CD4-positive, CD25-positive, alpha-beta regulatory T cell (primary cell): ENCODE results near the gene CCDC157. TPM values are rescaled to one million over a fixed set of nuclear protein-coding genes. Genes with fewer than 3 reads are reported as not detected.

Experiments
- ATAC-seq, 2 donors: fragments of 150-1000 bp; cut with Tn5 transposase; one replicate each; pipeline ENCODE4 v1.10.0; 2021; ENCODE audit warnings: low read depth in 2 of 2, moderate number of reproducible peaks in 2 of 2, moderate library complexity in 1 of 2
- DNase-seq, 3 donors: peaks; one replicate each; pipeline versions ENCODE4 v3.0.0 to v3.0.0-alpha.2; 2012 to 2022; ENCODE audit warnings: mixed read lengths in 1 of 3
- H3K27ac ChIP-seq: one replicate; pipeline ENCODE4 v1.7.0; 2013; ENCODE audit warnings: mild to moderate bottlenecking, low read length; ENCODE audit not compliant: insufficient read depth, poor library complexity, severe bottlenecking
- H3K27me3 ChIP-seq: one replicate; pipeline ENCODE4 v1.7.0; 2013; ENCODE audit warnings: low read length; ENCODE audit not compliant: control insufficient read depth, insufficient read depth
- H3K36me3 ChIP-seq: one replicate; pipeline ENCODE4 v1.7.0; 2013; ENCODE audit warnings: mild to moderate bottlenecking, low read length, moderate library complexity; ENCODE audit not compliant: control insufficient read depth, insufficient read depth
- H3K4me1 ChIP-seq: 2 replicates; pipeline ENCODE4 v1.7.0; 2013; ENCODE audit warnings: mild to moderate bottlenecking, low read length; ENCODE audit not compliant: insufficient read depth, control insufficient read depth, poor library complexity, severe bottlenecking
- H3K4me3 ChIP-seq: one replicate; pipeline ENCODE4 v1.7.0; 2013; ENCODE audit warnings: low read depth, mild to moderate bottlenecking, low read length, moderate library complexity
- H3K9me3 ChIP-seq, 2 experiments: 1 replicate in 1 of 2; 2 replicates in 1 of 2; pipeline ENCODE4 v1.7.0; 2013; ENCODE audit warnings: low read length in 2 of 2, mild to moderate bottlenecking in 1 of 2, moderate library complexity in 1 of 2; ENCODE audit not compliant: control insufficient read depth in 2 of 2
- H3K27ac Mint-ChIP-seq, 3 donors: one replicate each; pipeline ENCODE4 v1.8.0; 2020 to 2022; ENCODE audit warnings: mild to moderate bottlenecking in 3 of 3, mixed read lengths in 3 of 3, moderate library complexity in 2 of 3
- H3K27me3 Mint-ChIP-seq: one replicate; pipeline ENCODE4 v1.8.0; 2022; ENCODE audit warnings: mild to moderate bottlenecking, mixed read lengths
- H3K36me3 Mint-ChIP-seq: one replicate; pipeline ENCODE4 v1.8.0; 2020; ENCODE audit warnings: mixed read lengths
- H3K4me1 Mint-ChIP-seq, 4 donors: one replicate each; pipeline ENCODE4 v1.8.0; 2020 to 2022; ENCODE audit warnings: mixed read lengths in 4 of 4, mild to moderate bottlenecking in 1 of 4
- H3K4me3 Mint-ChIP-seq, 4 donors: one replicate each; pipeline ENCODE4 v1.8.0; 2020 to 2022; ENCODE audit warnings: mild to moderate bottlenecking in 4 of 4, mixed read lengths in 4 of 4, moderate library complexity in 3 of 4
- H3K9me3 Mint-ChIP-seq, 7 donors: one replicate each; pipeline ENCODE4 v1.8.0; 2020 to 2022; ENCODE audit warnings: mixed read lengths in 7 of 7, mild to moderate bottlenecking in 3 of 7, moderate library complexity in 2 of 7
- polyA plus RNA-seq, 4 donors: library from polyadenylated mRNA; unstranded; fragments of 300-500 nt; fragmentation: Illumina TruSeq; gene quantifications; one replicate each; pipeline ENCODE4 v1.2.3, GENCODE V29; 2021
- total RNA-seq: library from RNA; stranded (reverse); gene quantifications from one replicate; pipeline ENCODE4 v1.2.3, GENCODE V29; 2022

CCDC157 gene
- total and polyA plus RNA-seq, 5 donors from 2014 or later: 1.3 to 7.1 (median 2.0) TPM

DNA sequence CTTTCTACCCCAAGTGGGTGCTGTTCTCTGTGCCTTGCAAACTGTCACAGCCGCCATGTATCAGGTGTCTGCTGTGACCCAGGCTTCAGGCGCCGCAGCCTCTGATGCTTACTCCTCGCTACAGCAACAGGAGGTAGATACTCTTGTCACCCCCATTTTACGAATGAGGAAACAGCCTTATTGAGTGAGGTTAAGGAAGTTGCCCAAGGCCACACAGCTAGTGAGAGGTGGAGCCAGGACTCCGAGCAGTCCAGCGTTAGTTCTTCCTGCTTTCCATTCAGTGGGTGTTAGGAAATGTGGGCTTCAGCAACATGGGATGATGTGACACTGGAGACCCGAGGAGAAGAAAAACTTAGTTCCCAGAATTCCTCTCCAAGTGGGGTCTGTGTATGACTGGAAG, 16.1 kb downstream of the CCDC157 start:
- Mint-ChIP-seq H3K4me1 (peaks cover 0 to 2% (median 0%) of the 10 kb centered on the region in 4 donors), H3K27me3 (no peaks in the 10 kb centered on the region), H3K9me3 (no peaks in the 10 kb centered on the region), H3K36me3 (no peaks in the 10 kb centered on the region), H3K4me3 (no peak overlapping the region), H3K27ac (no peak overlapping the region)
- Histone ChIP-seq H3K27me3 (no peaks in the 10 kb centered on the region), H3K9me3 (no peaks in the 10 kb centered on the region), H3K4me1 (no peaks in the 10 kb centered on the region), H3K4me3 (no peak overlapping the region), H3K36me3 (no peaks in the 10 kb centered on the region), H3K27ac (no peak overlapping the region)
- no peak for DNase-seq
- no peak for ATAC-seq

- Mint-ChIP-seq H3K27me3 (no peaks in the 10 kb centered on the region), H3K27ac (peak overlapping the region in 1 of 3 donors; percentile 59), H3K36me3 (no peaks in the 10 kb centered on the region), H3K4me3 (no peak overlapping the region), H3K9me3 (no peaks in the 10 kb centered on the region), H3K4me1 (peaks cover 0 to 5% (median 0%) of the 10 kb centered on the region in 4 donors)
- no peaks in the 10 kb centered on the region for H3K9me3 ChIP-seq
- ATAC-seq: no peak
- H3K27ac ChIP-seq: no peak overlapping the region
- H3K4me3 ChIP-seq: no peak overlapping the region
- no peaks in the 10 kb centered on the region for H3K27me3 ChIP-seq
- H3K36me3 ChIP-seq: no peaks in the 10 kb centered on the region
- H3K4me1 ChIP-seq: no peaks in the 10 kb centered on the region
- DNase-seq: no peak
Measured at GRCh38 chr22:30373331-30374325, 16.8 kb downstream of the CCDC157 start.

DNA sequence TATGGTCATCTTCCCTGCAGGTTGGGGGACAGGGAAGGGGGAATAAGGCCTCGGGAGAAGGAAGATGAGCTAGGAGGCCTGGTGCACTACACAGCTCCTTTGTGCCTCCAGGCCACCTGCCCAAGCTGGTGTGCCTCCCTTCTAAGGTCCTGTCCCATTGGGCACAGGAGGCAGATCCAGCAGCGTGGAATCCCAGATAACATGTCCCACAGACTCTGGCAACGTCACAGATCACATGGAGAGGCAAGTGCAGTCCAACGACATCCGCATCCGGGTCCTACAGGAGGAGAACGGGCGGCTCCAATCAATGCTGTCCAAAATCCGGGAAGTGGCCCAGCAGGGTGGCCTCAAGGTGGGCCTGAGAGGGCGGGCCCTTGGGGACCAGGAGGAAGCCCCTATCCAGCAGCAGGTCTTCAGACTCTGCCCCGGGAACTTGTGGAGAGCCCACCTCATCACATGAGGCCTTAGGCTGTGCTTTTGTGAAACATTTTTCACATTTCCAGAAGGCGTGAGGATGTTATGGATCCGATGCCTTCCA, 18.6 kb downstream of the CCDC157 start:
- ATAC-seq: no peak

GRCh38 chr22:30380011-30380410, 23.2 kb downstream of the CCDC157 start:
- no peaks in the 10 kb centered on the region for H3K27me3 Mint-ChIP-seq
- DNase-seq: no peak
- H3K4me3 ChIP-seq: no peak overlapping the region

More for the DNA sequence above, 18.6 kb downstream of the CCDC157 start:
- no peak for DNase-seq
- Mint-ChIP-seq H3K4me1 (peaks cover 0 to 5% (median 0%) of the 10 kb centered on the region in 4 donors), H3K27me3 (no peaks in the 10 kb centered on the region), H3K36me3 (no peaks in the 10 kb centered on the region), H3K4me3 (no peak overlapping the region), H3K27ac (no peak overlapping the region), H3K9me3 (no peaks in the 10 kb centered on the region)
- no peak overlapping the region for H3K4me3 ChIP-seq
- no peaks in the 10 kb centered on the region for H3K36me3 ChIP-seq
- no peaks in the 10 kb centered on the region for H3K9me3 ChIP-seq
- H3K27ac ChIP-seq: no peak overlapping the region
- no peaks in the 10 kb centered on the region for H3K4me1 ChIP-seq
- H3K27me3 ChIP-seq: no peaks in the 10 kb centered on the region

DNA sequence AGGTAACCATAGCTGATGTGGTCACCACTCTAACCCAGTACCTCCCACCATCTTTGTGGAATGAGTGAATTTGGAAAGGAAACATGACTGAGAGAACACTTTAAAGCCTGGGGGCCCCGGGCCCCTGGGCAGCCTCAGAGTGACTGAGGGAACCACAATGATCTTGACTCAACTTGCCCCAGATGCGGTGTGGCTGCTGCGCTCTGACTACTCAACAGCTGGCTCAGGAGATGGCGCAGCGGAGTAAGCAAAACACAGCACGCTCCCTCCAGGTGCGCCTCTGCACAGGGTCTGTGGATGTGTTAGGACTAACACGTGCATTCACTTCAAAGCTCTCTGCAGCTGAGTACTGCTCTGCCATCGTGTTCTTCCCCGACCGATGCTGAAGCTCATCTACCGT, 24.5 kb downstream of the CCDC157 start:
- Histone ChIP-seq H3K27ac (no peak overlapping the region), H3K27me3 (no peaks in the 10 kb centered on the region), H3K36me3 (no peaks in the 10 kb centered on the region), H3K9me3 (no peaks in the 10 kb centered on the region), H3K4me3 (no peak overlapping the region), H3K4me1 (peaks cover 2% of the 10 kb centered on the region)
- Mint-ChIP-seq H3K27me3 (no peaks in the 10 kb centered on the region), H3K36me3 (no peaks in the 10 kb centered on the region), H3K27ac (peak overlapping the region in 1 of 3 donors; percentile 71), H3K4me3 (no peak overlapping the region), H3K9me3 (peaks cover 0 to 2% (median 0%) of the 10 kb centered on the region in 7 donors), H3K4me1 (peaks cover 1 to 14% (median 3%) of the 10 kb centered on the region in 4 donors)
- DNase-seq (no peak), ATAC-seq (no peak)

More at GRCh38 chr22:30380011-30380410, 23.2 kb downstream of the CCDC157 start:
- H3K27ac Mint-ChIP-seq: no peak overlapping the region
- no peaks in the 10 kb centered on the region for H3K27me3 ChIP-seq
- no peaks in the 10 kb centered on the region for H3K9me3 ChIP-seq
- H3K4me3 Mint-ChIP-seq: no peak overlapping the region
- peaks cover 0 to 2% (median 0%) of the 10 kb centered on the region in 7 donors for H3K9me3 Mint-ChIP-seq
- no peak overlapping the region for H3K27ac ChIP-seq
- no peaks in the 10 kb centered on the region for H3K36me3 Mint-ChIP-seq
- peaks cover 0 to 14% (median 2%) of the 10 kb centered on the region in 4 donors for H3K4me1 Mint-ChIP-seq
- no peaks in the 10 kb centered on the region for H3K36me3 ChIP-seq
- no peaks in the 10 kb centered on the region for H3K4me1 ChIP-seq
- ATAC-seq: no peak

- no peak for ATAC-seq
- no peak for DNase-seq
- Mint-ChIP-seq H3K4me3 (no peak overlapping the region), H3K9me3 (peaks cover 0 to 2% (median 0%) of the 10 kb centered on the region in 7 donors), H3K27me3 (no peaks in the 10 kb centered on the region), H3K36me3 (no peaks in the 10 kb centered on the region), H3K27ac (peak overlapping the region in 1 of 3 donors; percentile 38), H3K4me1 (peaks cover 2 to 14% (median 6%) of the 10 kb centered on the region in 4 donors)
- H3K36me3 ChIP-seq: no peaks in the 10 kb centered on the region
- H3K4me1 ChIP-seq: peaks cover 8% of the 10 kb centered on the region
- H3K27me3 ChIP-seq: no peaks in the 10 kb centered on the region
- no peak overlapping the region for H3K27ac ChIP-seq
- no peak overlapping the region for H3K4me3 ChIP-seq
- H3K9me3 ChIP-seq: no peaks in the 10 kb centered on the region
Measured at GRCh38 chr22:30382340-30382739, 25.5 kb downstream of the CCDC157 start.

- Mint-ChIP-seq H3K4me1 (peaks cover 2 to 12% (median 7%) of the 10 kb centered on the region in 4 donors), H3K9me3 (peaks cover 0 to 2% (median 0%) of the 10 kb centered on the region in 7 donors)
Measured at GRCh38 chr22:30383061-30383460, 26.3 kb downstream of the CCDC157 start.

More at GRCh38 chr22:30383061-30383460, 26.3 kb downstream of the CCDC157 start:
- Mint-ChIP-seq H3K27ac (no peak overlapping the region), H3K27me3 (no peaks in the 10 kb centered on the region), H3K4me3 (peak overlapping the region in 1 of 4 donors; percentile 63), H3K36me3 (no peaks in the 10 kb centered on the region)
- Histone ChIP-seq H3K4me3 (no peak overlapping the region), H3K27ac (no peak overlapping the region), H3K4me1 (peaks cover 11% of the 10 kb centered on the region), H3K27me3 (no peaks in the 10 kb centered on the region), H3K9me3 (no peaks in the 10 kb centered on the region), H3K36me3 (no peaks in the 10 kb centered on the region)
- ATAC-seq (no peak), DNase-seq (no peak)
